Epithelial cell of proximal tubule (primary cell): Measurements from ENCODE around the gene KSR2. TPM values are rescaled to one million over a fixed set of nuclear protein-coding genes. Genes with fewer than 3 reads are reported as not detected.

Source experiments
- DNase-seq: peaks from one replicate; pipeline ENCODE4 v3.0.0-alpha.2; 2011; ENCODE audit warnings: low read depth
- H3K4me3 ChIP-seq: 2 replicates; pipeline ENCODE4 v1.5.1; 2011; ENCODE audit warnings: low read depth, mild to moderate bottlenecking, low read length
- CTCF ChIP-seq: conservative IDR thresholded peaks from 2 replicates; pipeline ENCODE4 v1.5.1; 2012; ENCODE audit warnings: low read depth, mild to moderate bottlenecking, low read length
- total RNA-seq: library from RNA; depleted of rRNA; stranded (reverse); fragments of >200 nt; gene quantifications from 2 replicates; pipeline ENCODE4 v1.2.3, GENCODE V29; 2015

Gene KSR2
- total RNA-seq, 1 donor from 2014 or later: 0.29 TPM

GRCh38 chr12:117592588-117593305 is 376.0 kb downstream of the KSR2 start:
- no peak for DNase-seq
- H3K4me3 ChIP-seq: no peak overlapping the region
- TF ChIP-seq CTCF: no peak

DNA sequence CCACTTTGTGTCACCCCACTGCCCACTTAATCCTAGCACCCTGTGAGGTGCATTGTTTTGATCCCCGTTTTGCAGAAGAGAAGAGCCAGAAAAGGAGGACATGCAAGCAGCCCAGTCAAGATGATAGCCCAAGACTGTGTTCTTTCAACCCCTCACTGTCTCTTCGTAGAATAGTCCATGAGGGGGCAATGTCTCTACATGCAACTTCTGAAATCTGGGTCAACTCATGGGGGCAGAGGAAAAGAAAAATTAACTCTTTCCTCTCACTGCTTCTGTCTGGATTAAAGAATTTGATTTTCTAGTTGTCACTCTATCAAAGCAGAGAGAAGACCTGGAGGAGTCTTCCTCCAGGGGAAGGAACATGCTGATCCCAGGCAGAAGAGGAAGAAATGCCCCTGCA is 377.8 kb downstream of the KSR2 start:
- no peak overlapping the region for H3K4me3 ChIP-seq
- DNase-seq: no peak
- peak; percentile 9 for TF ChIP-seq CTCF

DNA sequence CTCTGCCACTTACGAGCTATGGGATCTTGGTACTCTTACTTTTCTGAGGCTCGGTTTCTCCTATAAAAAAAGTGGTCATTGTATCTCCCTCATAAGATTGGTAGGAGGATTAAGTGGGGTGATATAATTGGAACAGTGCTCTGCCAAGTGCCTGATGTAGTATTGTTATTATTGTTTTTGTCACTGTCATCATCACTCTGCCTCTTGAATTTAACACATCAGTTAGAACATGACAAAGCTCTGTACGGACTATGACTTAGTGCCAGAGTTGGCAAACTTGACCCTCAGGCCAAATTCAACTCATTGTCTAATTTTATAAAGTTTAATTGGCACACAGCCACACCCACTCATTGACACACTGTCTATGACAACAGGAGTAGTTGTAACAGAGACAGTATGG is 378.4 kb downstream of the KSR2 start:
- no peak for DNase-seq
- no peak overlapping the region for H3K4me3 ChIP-seq
- no peak for TF ChIP-seq CTCF

DNA sequence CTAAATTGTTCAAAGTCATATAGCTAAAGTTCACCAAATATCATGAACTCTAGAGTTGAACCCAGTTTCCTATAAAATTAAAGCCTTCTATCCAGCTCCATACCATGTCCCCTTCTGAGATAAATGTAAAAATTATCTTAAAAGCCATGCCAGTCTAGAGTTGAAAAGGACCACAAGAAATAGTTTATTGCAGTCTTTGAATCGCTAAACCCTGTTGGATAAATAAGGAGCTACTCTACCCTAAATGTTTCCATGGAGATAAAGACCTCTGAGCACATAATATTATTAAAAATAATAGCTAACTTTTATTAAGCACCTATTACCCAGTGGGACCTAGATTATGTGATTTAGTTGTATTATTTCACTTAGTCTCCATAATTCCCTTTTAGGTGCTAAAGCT is 379.8 kb downstream of the KSR2 start:
- DNase-seq: no peak
- no peak overlapping the region for H3K4me3 ChIP-seq
- TF ChIP-seq CTCF: no peak

DNA sequence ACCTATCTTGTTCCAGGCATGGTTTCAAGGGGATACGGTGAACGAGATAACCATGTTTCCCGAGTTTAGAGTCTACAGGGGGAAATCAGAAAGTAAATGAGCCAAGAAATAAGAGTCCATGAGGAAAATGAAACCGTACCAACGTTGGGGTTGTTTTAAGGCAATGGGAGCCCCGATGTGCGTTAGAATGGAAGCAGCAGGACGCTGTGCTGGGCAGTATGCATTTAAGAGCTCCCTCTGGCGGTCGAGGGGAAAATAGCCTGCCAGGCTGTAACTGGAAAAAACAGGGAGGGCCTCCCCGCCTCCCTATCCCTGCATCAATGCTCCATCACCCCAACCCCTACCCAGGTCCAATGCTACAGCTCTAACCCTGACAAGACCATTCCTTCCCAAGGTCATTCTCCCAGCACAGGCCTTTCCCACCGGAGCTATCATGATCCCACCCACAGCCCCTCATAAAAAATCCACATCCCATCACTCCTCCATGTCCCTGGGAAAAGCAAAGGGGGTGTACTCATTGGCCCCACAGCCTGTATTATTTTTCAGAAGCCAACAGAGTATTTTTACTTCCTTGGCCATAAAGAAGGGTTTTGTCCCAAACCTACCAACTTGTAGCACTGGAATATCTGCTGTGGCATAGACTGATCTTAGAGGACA is 381.0 kb downstream of the KSR2 start:
- no peak overlapping the region for H3K4me3 ChIP-seq
- TF ChIP-seq CTCF: peak; percentile 88
- DNase-seq: no peak

- no peak for DNase-seq
- no peak for TF ChIP-seq CTCF
- no peak overlapping the region for H3K4me3 ChIP-seq
Measured at GRCh38 chr12:117583677-117584225, 385.0 kb downstream of the KSR2 start.
